ENCODE results near the gene CFAP74. TPM values are rescaled to one million over a fixed set of nuclear protein-coding genes. Genes with fewer than 3 reads are reported as not detected.

The CFAP74 gene
- total RNA-seq, 1 experiment from 2014 or later: not detected

GRCh38 chr1:1883092-1883873 is 120.3 kb downstream of the CFAP74 start:
- H3K9me3 ChIP-seq (ENCODE audit: low read depth, low read length, poor library complexity, severe bottlenecking): no peaks in the 10 kb centered on the region
- H3K4me1 ChIP-seq (ENCODE audit: insufficient read depth, low read length, poor library complexity, severe bottlenecking): peaks cover 15% of the 10 kb centered on the region
- no peak overlapping the region for H3K4me3 ChIP-seq (ENCODE audit: low read depth, low read length, poor library complexity, severe bottlenecking)
- DNase-seq (ENCODE audit: low spot score): peak; percentile 57
- H3K27ac ChIP-seq (ENCODE audit: low read depth, low read length, poor library complexity, severe bottlenecking): peak overlapping the region; percentile 45
- no TSS peak for BruUV-seq (replicated peaks)
- TF ChIP-seq, protein P1, sequence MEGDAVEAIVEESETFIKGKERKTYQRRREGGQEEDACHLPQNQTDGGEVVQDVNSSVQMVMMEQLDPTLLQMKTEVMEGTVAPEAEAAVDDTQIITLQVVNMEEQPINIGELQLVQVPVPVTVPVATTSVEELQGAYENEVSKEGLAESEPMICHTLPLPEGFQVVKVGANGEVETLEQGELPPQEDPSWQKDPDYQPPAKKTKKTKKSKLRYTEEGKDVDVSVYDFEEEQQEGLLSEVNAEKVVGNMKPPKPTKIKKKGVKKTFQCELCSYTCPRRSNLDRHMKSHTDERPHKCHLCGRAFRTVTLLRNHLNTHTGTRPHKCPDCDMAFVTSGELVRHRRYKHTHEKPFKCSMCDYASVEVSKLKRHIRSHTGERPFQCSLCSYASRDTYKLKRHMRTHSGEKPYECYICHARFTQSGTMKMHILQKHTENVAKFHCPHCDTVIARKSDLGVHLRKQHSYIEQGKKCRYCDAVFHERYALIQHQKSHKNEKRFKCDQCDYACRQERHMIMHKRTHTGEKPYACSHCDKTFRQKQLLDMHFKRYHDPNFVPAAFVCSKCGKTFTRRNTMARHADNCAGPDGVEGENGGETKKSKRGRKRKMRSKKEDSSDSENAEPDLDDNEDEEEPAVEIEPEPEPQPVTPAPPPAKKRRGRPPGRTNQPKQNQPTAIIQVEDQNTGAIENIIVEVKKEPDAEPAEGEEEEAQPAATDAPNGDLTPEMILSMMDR (conservative IDR thresholded peaks at IDR 0.05; ENCODE audit: low read depth, low read length): no peak
- TF ChIP-seq EZH2 (IDR thresholded peaks at IDR 0.05; ENCODE audit: borderline replicate concordance, low read depth, low read length, poor library complexity, severe bottlenecking): no peak
- CTCF ChIA-PET: no interaction called here
- POLR2A ChIA-PET (ENCODE audit: low non-redundant PET): interaction anchor here (0.6 kb wide), 2 partner anchors 23 to 128 kb away, joined by 4 to 10 read pairs; no protein-coding TSS in a partner anchor
- no peaks in the 10 kb centered on the region for H3K27me3 ChIP-seq (replicated peaks; ENCODE audit: insufficient read depth, low read depth, low read length, poor library complexity)
- intact Hi-C loops (cut with micrococcal nuclease; ENCODE audit: unreplicated experiment): no loop called here
- peaks cover 3% of the 10 kb centered on the region for H3K36me3 ChIP-seq (ENCODE audit: insufficient read depth, low read length, poor library complexity, severe bottlenecking)

- Histone ChIP-seq H3K4me3 (ENCODE audit: low read depth, low read length, poor library complexity, severe bottlenecking) (no peak overlapping the region), H3K36me3 (ENCODE audit: insufficient read depth, low read length, poor library complexity, severe bottlenecking) (peaks cover 4% of the 10 kb centered on the region), H3K4me1 (ENCODE audit: insufficient read depth, low read length, poor library complexity, severe bottlenecking) (peaks cover 7% of the 10 kb centered on the region), H3K9me3 (ENCODE audit: low read depth, low read length, poor library complexity, severe bottlenecking) (no peaks in the 10 kb centered on the region), H3K27me3 (replicated peaks; ENCODE audit: insufficient read depth, low read depth, low read length, poor library complexity) (no peaks in the 10 kb centered on the region), H3K27ac (ENCODE audit: low read depth, low read length, poor library complexity, severe bottlenecking) (no peak overlapping the region)
- POLR2A ChIA-PET (ENCODE audit: low non-redundant PET): no interaction called here
- no peak for DNase-seq (ENCODE audit: low spot score)
- intact Hi-C loops (cut with micrococcal nuclease; ENCODE audit: unreplicated experiment): no loop called here
- CTCF ChIA-PET: no interaction called here
- BruUV-seq (replicated peaks): no TSS peak
- TF ChIP-seq EZH2 (IDR thresholded peaks at IDR 0.05; ENCODE audit: borderline replicate concordance, low read depth, low read length, poor library complexity, severe bottlenecking): no peak
- TF ChIP-seq, protein P1 (conservative IDR thresholded peaks at IDR 0.05; ENCODE audit: low read depth, low read length): no peak
Observed at GRCh38 chr1:1881727-1882126, 121.9 kb downstream of the CFAP74 start.

- Histone ChIP-seq H3K27me3 (replicated peaks; ENCODE audit: insufficient read depth, low read depth, low read length, poor library complexity) (no peaks in the 10 kb centered on the region), H3K4me3 (ENCODE audit: low read depth, low read length, poor library complexity, severe bottlenecking) (no peak overlapping the region), H3K36me3 (ENCODE audit: insufficient read depth, low read length, poor library complexity, severe bottlenecking) (peaks cover 14% of the 10 kb centered on the region), H3K9me3 (ENCODE audit: low read depth, low read length, poor library complexity, severe bottlenecking) (no peaks in the 10 kb centered on the region), H3K4me1 (ENCODE audit: insufficient read depth, low read length, poor library complexity, severe bottlenecking) (peaks cover 7% of the 10 kb centered on the region), H3K27ac (ENCODE audit: low read depth, low read length, poor library complexity, severe bottlenecking) (peak overlapping the region; percentile 59)
- CTCF ChIA-PET: no interaction called here
- DNase-seq (ENCODE audit: low spot score): no peak
- no TSS peak for BruUV-seq (replicated peaks)
- intact Hi-C loops (cut with micrococcal nuclease; ENCODE audit: unreplicated experiment): no loop called here
- TF ChIP-seq, protein P1 (conservative IDR thresholded peaks at IDR 0.05; ENCODE audit: low read depth, low read length): no peak
- TF ChIP-seq EZH2 (IDR thresholded peaks at IDR 0.05; ENCODE audit: borderline replicate concordance, low read depth, low read length, poor library complexity, severe bottlenecking): no peak
- POLR2A ChIA-PET (ENCODE audit: low non-redundant PET): no interaction called here
Observed at GRCh38 chr1:1880617-1881312, 122.8 kb downstream of the CFAP74 start.
